Spleen (tissue), 7 donors: ENCODE data around the gene LRRC30.

Experiments
- POLR2A ChIP-seq, 3 donors: fragments of 450-650 bp; IDR thresholded peaks; one replicate each; pipeline ENCODE4 v1.5.1; 2017; ENCODE audit warnings: antibody characterized with exemption in 3 of 3, mild to moderate bottlenecking in 1 of 3
- TF ChIP-seq, protein P1 (sequence below), 11 experiments: fragments of 200-600 bp in 7 of 11; fragments of 450-650 bp in 4 of 11; sonication (generic) in 4 of 11; IDR thresholded peaks in 8 of 11; conservative IDR thresholded peaks in 3 of 11; 1 replicate in 7 of 11; 2 replicates in 4 of 11; pipeline versions ENCODE4 v1.4.0 to v1.8.0; 2016 to 2021; ENCODE audit warnings: antibody characterized with exemption in 11 of 11, inconsistent platforms in 4 of 11, mild to moderate bottlenecking in 1 of 11
- donor health status: DM: no; HTN: no; CAD: no; lungs with moderate emphysema.
- donor health status: DM: no; HTN: no; CAD: no.
- donor health status: DM: no; HTN: no; CAD: no.

DNA sequence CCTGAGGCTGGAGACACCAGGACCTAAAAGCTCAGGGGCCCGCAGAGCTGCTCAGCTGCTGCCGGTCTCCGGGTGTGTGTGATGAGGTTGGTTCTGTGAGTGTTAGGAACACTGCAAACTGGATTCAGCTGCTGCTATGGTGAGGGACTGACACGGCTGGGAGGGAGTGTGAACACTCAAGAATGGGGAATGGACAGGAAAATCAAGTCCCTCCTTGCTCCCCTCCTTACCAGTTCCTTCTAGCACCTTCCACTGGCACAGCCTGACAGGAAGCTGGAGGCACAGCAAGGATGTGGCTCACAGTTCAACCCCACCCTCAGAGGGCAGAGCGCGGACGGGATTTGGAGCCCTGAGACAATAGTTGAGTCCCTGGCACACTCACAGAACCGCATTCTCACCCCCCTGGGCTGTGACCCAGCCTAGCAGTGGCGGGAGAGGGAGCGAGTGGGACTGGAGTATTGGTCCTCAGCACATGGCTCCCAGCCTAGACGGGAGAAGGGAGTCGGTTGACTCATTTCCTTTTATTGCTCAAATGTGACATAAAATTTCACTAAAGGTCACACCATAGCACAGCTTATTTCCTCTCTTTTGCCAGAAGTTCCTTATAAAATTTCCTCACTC is 42.5 kb downstream of the LRRC30 start:
- TF ChIP-seq, protein P1, sequence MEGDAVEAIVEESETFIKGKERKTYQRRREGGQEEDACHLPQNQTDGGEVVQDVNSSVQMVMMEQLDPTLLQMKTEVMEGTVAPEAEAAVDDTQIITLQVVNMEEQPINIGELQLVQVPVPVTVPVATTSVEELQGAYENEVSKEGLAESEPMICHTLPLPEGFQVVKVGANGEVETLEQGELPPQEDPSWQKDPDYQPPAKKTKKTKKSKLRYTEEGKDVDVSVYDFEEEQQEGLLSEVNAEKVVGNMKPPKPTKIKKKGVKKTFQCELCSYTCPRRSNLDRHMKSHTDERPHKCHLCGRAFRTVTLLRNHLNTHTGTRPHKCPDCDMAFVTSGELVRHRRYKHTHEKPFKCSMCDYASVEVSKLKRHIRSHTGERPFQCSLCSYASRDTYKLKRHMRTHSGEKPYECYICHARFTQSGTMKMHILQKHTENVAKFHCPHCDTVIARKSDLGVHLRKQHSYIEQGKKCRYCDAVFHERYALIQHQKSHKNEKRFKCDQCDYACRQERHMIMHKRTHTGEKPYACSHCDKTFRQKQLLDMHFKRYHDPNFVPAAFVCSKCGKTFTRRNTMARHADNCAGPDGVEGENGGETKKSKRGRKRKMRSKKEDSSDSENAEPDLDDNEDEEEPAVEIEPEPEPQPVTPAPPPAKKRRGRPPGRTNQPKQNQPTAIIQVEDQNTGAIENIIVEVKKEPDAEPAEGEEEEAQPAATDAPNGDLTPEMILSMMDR (IDR thresholded peaks at IDR 0.05 in 8 of 11, conservative IDR thresholded peaks at IDR 0.05 in 3 of 11), result no peak
- no peak for TF ChIP-seq POLR2A (IDR thresholded peaks at IDR 0.05)
